Hair follicle dermal papilla cell (primary cell): ENCODE data around the gene ZNF714. TPM values are rescaled to one million over a fixed set of nuclear protein-coding genes. Genes with fewer than 3 reads are reported as not detected.

ENCODE experiments used
- small RNA-seq: library from RNA; depleted of rRNA; stranded (forward); fragments of <200 nt; gene quantifications from one replicate; pipeline ENCODE3, GENCODE V24; 2012
- total RNA-seq: library from RNA; depleted of rRNA; stranded (reverse); fragments of >200 nt; gene quantifications from 2 replicates; pipeline ENCODE4 v1.2.3, GENCODE V29; 2012

Gene ZNF714
- 4.5 and 6.5 TPM in 2 replicates for total RNA-seq

DNA sequence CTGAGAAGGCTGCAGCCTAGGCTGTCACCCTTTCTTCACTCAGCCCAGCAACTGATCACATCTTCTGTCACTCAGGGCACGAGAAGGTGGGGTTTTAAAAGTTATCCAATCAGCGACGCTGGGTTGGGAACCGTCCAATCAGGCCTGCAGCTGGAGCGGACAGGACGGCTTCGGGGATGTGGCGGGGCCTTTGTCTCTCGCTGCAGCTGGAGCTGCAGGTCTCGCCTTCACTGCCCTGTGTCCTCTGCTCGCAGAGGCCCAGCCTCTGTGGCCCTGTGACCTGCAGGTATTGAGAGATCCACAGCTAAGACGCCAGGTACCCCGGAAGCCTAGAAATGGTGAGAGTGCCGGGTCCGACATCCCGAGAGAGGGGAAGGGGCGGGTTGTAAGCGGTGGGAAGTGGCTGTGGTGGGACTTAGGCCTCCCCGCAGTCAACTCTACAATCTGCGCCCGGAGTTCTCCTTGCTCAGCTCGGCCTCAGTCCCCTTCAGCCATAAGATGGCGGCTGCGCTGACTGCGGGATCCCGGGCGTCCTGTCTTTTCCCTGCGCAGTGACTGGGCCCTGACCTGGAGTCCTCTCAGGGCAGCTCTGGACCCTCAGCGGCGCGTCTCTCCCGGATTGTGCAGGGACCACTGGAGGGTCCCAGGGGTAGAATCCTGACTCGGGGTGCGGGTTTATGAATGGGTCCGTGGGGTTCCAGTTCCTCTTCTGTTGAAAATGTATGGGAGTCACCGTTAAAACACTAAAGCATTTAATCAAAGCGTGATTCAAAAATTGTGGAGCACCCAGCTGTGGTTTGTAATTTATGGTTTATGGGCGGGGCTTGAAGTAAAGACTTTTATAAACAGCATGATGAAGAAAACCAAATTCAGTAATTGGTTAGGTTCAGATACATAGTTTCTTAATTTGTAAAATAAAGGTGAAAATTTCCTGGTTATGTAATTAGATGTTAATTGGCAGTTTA lies at the start of gene ZNF714:
Gene ZNF714 (plus strand): TSS at position 193 of the 965 bp plus-strand sequence. CDS start 16,066 bp downstream, outside the sequence.

GRCh38 chr19:21141787-21142464 lies 59.9 kb downstream of the ZNF714 start, which contains the start of gene ZNF431:
ZNF431 (plus strand) TSS chr19:21142040; CDS start chr19:21142184, 144 bp downstream.

Small RNAs within 50 kb of the gene (small RNA-seq; reads per million reads assigned to genes)
- 0.27 reads per million for gene RNA5SP469

Other genes with a start within 250 kb of the ZNF714 start
- 5.8 and 7.3 TPM in 2 replicates for gene ZNF85, start 159.0 kb upstream of the ZNF714 start, total RNA-seq
- 8.9 and 14.3 TPM in 2 replicates for gene ZNF430, start 61.5 kb upstream of the ZNF714 start, total RNA-seq
- gene ZNF431, start 59.8 kb downstream of the ZNF714 start, total RNA-seq: 4.4 and 5.5 TPM in 2 replicates
- 5.5 and 7.6 TPM in 2 replicates for gene ZNF708, start 247.2 kb downstream of the ZNF714 start, total RNA-seq